ENCODE results near the gene XRCC4.

XRCC4 gene

DNA sequence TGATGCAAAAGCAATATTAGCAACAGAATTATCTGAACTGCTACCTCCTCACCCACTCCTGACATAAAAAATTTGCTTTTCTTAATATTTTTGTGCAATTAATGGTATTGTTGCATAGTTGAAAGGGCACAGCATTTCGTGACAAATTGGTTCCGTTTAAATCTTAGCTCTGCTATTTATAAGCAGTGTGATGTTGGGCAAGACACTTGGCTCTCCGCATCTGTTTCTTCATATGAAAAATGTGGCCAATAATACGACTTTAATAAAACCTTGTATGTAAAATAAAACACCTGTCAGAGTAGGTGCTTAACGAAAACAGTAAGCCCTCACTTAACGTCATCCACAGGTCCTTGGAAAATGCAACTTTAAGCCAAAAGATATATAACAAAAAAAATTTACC, 4.4 kb upstream of the XRCC4 start:
- no peak for FAIRE-seq

DNA sequence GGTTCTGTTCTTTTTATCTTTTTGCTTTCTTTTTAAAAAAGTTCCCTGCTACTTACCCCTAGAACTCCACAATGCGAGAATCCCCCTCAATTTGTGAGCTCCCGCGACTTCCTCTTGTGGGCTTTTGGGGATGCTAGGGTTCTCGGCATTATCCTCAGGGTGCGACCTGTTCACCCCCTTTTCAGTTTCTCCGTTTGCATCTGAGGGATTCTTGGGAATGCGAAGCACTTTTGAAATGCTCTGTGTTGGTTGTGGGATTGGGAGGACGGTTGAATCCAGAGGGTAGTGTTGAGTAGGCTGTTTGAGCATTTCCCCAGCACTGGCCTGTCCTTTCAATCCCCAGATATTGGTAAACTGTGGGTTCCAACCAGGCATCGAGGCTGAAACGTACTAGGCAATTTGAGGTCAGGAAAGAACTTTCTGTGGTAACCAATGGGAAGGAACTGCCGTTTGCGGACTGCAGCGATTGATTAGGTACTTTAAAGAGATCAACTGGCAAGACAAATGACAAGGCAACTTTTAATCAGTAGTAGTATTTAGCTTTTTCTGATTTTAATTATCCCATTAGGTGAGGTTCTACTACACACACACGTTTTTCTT, 415 bp downstream of the XRCC4 start:
- FAIRE-seq, result no peak

DNA sequence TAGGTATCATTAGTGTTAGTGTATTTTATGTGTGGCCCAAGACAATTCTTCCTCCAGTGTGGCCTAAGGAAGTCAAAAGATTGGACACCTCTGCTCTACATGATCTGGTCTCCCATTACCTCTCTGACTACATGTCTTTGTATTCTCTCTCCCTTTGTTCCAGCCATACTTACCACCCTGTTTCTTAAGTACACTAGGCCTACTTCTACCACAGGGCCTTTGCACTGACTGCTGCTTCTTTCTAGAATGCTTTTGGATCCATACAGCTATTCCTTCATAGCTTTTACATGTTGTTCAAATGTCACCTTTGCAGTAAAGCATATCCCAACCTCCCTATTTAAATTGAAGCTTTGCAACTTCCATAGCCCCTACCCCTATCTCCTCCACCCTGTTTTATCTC, 5.4 kb downstream of the XRCC4 start:
- no peak for FAIRE-seq

- FAIRE-seq, result no peak
Observed at GRCh38 chr5:83084336-83084735, 7.0 kb downstream of the XRCC4 start.

GRCh38 chr5:83085106-83085505, 7.8 kb downstream of the XRCC4 start:
- no peak for FAIRE-seq

GRCh38 chr5:83090169-83090568, 12.8 kb downstream of the XRCC4 start:
- FAIRE-seq, result no peak

GRCh38 chr5:83092619-83093018, 15.3 kb downstream of the XRCC4 start:
- FAIRE-seq, result no peak

GRCh38 chr5:83093692-83094091, 16.3 kb downstream of the XRCC4 start:
- no peak for FAIRE-seq

DNA sequence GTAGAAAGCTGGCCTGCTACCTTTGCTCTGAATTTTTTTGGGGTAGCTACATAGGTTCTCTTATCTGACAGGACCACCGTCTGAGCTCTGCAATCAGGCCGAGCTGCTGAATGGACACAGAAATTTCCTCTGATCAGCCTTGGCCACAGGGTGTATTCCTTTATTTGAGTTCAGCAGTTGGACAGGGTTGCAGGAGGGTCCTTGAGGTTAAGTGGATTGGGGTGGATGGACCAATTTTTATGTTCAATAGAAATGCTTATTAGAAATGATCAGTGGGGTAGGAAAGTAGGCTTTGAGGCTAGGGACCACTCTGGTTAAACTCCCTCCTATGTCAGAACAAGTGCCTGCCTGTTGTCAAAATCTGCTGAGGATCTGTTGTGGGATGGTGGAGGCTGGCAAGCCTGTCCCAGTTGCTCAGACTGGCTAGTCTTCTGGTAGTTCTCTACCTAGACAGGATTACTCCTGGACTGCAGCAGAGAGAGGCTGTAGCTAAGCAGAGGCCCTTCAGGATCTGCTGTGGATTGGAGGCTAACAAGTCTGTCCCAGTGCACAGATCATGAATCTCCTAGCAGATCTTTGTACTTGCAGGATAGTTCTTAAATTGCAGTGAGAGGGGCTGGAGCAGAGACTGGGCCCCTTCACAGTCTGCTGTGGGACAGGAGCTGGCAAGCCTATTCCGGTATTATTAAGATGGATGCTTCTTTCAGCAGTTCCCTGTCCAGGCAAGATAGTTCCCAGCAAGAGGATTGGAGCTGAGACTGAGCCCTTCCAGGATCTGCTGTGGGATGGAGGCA, 18.0 kb downstream of the XRCC4 start:
- no peak for FAIRE-seq

DNA sequence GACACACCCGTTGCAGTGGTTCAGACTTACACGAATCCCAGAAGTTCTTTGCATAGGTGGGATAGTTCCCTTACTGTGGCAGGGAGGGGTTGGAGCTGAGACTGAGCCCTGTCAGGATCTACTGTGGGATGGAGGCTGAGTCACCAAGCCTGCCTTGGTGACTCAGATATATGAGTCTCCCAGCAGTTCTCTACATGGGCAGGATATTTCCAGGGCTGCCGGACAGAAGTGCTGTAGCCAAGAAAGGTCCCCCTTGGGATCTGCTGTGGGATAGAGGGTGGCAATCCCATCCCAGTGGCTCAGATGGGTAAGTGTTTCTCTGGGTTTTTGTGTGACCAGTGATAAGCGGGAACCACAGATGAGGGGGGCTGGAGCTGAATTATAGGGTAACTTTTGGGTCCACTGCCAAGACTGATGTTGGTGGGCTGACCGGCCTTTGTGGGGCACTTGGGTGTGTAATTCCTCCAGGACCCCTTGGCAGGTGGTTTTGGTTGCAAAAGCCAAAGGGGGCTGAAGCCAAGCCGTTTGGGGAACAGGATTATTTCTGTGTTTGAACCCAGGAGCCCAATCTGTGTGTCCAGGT, 18.7 kb downstream of the XRCC4 start:
- no peak for FAIRE-seq

DNA sequence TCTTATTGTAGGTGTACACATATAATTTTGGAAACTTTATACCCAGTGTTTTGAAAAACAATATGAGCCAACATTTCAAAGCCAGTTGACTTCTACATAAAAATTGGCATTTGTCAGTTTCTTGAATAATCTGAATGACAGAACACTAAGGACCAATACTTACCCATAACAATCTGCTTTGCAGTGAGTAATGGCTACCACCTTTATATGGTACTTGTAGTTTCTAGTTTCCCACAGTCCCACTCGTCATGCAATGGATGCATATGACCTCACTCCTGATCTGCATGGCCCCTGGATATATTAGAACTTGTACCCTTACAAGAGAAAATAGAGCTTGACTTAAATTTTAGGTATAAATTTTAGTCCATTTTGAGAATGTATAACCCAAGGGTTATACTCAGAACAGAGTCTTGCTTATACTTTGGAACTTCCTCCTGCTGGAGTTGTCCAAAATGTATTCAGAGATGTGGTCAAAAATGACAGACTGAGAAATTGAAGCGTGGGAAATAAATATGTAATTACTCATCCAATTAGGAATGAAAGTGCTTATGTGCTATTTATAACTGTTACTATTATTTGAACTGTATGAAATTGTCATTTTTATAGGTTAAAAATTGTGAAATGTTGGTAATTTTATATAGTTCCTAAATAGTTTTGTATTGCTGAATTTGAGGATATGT, 19.5 kb downstream of the XRCC4 start:
- FAIRE-seq, result no peak

- no peak for FAIRE-seq
Observed at GRCh38 chr5:83097689-83098231, 20.4 kb downstream of the XRCC4 start.

DNA sequence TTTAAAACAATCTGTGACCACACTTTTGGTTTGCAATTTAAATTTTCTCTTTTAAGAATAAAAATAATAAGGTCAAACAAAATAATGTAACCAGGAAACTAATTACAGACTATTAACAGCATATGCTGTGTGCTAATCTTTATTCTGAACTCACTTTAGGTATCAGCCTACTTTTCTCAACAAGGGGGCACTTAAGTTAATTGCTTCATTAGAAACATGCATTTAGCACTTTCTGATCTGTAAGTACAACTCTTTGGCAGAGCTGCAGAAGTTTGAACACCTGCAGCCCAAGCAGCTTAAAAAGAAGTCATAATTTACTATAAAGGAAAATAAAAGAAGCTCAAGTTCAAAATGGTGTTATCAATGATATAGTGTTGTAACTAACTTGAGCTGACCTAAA, 21.7 kb downstream of the XRCC4 start:
- FAIRE-seq, result no peak

- no peak for FAIRE-seq
Observed at GRCh38 chr5:83099445-83099844, 22.1 kb downstream of the XRCC4 start.

GRCh38 chr5:83101514-83101913, 24.2 kb downstream of the XRCC4 start:
- no peak for FAIRE-seq

DNA sequence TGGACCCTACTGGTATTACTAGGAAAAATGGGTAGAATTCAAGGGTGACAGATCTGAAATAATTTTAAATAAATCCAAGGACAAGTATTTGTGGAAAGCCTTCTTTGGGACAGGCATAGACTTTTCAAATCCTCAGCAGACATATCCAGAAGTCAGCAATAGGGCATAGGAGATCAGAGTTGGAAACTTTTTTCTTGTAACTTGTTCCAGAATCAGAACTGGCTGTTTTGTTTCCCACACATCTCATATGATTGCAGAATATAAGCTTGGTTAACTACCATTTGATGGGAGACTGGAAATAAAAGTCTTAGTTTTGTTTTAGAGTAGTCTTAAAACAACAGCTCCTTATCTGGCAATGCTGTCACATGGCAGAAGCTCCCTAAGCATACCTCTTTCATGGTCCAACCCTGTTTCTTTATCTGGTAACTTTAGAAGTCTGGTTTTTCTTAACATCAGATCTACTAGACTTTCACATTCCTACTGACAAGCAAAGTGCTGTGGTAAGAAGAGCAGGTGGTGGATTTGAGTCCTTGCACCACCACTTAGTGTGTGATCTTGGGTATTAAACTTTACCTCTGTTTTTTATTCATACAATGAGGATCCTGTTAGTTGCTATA, 25.1 kb downstream of the XRCC4 start:
- FAIRE-seq, result no peak

- FAIRE-seq, result no peak
Observed at GRCh38 chr5:83104021-83104420, 26.7 kb downstream of the XRCC4 start.

DNA sequence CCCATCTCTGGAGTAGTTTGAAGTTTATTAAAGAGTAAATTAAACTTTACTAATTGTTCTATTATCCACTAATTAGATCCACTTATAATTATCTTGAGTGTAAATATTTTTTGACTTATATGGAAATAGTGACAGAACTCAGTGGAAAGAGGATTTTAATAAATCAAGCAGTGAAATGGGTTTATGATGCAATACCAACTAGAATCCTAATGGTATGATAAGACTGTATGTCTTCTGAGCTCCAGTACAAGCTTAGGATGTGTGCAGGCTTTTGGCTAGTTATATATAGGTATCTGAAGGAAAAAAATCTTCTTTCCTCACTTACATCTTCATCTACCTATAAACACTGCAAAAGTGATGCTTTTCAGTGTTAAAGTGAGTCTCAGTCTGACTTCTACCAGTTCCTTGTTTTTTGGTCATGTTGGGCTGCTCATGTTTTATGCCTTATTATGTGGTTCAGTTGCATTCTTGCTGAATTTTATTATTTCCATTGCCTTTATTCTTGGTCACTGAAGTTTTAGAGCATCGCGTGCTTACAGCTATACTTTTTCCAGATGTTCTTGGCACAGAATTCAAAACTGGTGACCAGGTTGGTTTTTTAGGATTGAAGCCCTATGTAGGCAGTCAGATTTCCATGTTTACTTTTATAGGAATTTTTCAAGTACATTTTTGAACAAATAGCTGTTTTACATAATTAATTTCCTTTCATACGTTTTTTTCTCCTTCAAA, 30.5 kb downstream of the XRCC4 start:
- no peak for FAIRE-seq

DNA sequence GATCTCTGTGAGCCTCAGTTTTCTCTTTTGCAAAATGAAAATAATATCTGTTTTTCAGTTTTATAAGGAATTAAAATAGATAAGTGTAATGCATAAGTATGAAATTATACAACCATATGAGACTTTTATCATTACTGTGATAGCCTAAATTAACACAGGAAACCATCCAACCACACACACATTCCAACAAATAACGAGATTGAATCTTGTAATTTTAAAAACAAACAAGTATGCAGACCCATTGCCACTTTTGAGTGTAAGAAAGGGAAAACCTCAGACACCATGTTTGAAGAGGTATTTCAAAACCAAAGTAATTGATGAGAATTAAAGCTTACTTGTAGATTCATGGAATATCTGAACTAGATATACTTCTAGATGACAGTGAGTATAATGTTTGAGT, 32.0 kb downstream of the XRCC4 start:
- no peak for FAIRE-seq

GRCh38 chr5:83115816-83116215, 38.5 kb downstream of the XRCC4 start:
- FAIRE-seq, result no peak

- FAIRE-seq, result no peak
Observed at GRCh38 chr5:83118471-83118870, 41.1 kb downstream of the XRCC4 start.

GRCh38 chr5:83118976-83119375, 41.6 kb downstream of the XRCC4 start:
- FAIRE-seq, result no peak
